Lower leg skin (tissue), 3 donors: ENCODE data around the gene EMC10.

ENCODE experiments used
- POLR2A ChIP-seq, 2 donors: fragments of 450-650 bp; IDR thresholded peaks; one replicate each; pipeline ENCODE4 v1.6.1; 2016 to 2017; ENCODE audit warnings: antibody characterized with exemption in 2 of 2, mild to moderate bottlenecking in 1 of 2, moderate library complexity in 1 of 2
- TF ChIP-seq, protein P1 (sequence below), 3 donors: fragments of 450-650 bp; IDR thresholded peaks; one replicate each; pipeline ENCODE4 v1.5.1; 2016; ENCODE audit warnings: antibody characterized with exemption in 3 of 3, mild to moderate bottlenecking in 3 of 3, moderate library complexity in 2 of 3

- TF ChIP-seq, protein P1, sequence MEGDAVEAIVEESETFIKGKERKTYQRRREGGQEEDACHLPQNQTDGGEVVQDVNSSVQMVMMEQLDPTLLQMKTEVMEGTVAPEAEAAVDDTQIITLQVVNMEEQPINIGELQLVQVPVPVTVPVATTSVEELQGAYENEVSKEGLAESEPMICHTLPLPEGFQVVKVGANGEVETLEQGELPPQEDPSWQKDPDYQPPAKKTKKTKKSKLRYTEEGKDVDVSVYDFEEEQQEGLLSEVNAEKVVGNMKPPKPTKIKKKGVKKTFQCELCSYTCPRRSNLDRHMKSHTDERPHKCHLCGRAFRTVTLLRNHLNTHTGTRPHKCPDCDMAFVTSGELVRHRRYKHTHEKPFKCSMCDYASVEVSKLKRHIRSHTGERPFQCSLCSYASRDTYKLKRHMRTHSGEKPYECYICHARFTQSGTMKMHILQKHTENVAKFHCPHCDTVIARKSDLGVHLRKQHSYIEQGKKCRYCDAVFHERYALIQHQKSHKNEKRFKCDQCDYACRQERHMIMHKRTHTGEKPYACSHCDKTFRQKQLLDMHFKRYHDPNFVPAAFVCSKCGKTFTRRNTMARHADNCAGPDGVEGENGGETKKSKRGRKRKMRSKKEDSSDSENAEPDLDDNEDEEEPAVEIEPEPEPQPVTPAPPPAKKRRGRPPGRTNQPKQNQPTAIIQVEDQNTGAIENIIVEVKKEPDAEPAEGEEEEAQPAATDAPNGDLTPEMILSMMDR (IDR thresholded peaks at IDR 0.05) = no peak
- TF ChIP-seq POLR2A (IDR thresholded peaks at IDR 0.05) = no peak
These were observed 20.1 kb downstream of the EMC10 start for GRCh38 chr19:50496189-50497021.
